GM19395 (cell line): ENCODE results near the gene PRDM16.

Experiments used
- ATAC-seq: cut with Tn5 transposase; IDR thresholded peaks from one replicate; pipeline ENCODE4 v1.9.1; 2021; ENCODE audit warnings: mild to moderate bottlenecking, moderate library complexity; ENCODE audit not compliant: unreplicated experiment

Gene PRDM16

GRCh38 chr1:3417934-3418333 lies 348.9 kb downstream of the PRDM16 start:
- ATAC-seq: no peak

- ATAC-seq: no peak
Observed at GRCh38 chr1:3418600-3418999, 349.6 kb downstream of the PRDM16 start.

- no peak for ATAC-seq
Observed at GRCh38 chr1:3419415-3420204, 350.6 kb downstream of the PRDM16 start.

DNA sequence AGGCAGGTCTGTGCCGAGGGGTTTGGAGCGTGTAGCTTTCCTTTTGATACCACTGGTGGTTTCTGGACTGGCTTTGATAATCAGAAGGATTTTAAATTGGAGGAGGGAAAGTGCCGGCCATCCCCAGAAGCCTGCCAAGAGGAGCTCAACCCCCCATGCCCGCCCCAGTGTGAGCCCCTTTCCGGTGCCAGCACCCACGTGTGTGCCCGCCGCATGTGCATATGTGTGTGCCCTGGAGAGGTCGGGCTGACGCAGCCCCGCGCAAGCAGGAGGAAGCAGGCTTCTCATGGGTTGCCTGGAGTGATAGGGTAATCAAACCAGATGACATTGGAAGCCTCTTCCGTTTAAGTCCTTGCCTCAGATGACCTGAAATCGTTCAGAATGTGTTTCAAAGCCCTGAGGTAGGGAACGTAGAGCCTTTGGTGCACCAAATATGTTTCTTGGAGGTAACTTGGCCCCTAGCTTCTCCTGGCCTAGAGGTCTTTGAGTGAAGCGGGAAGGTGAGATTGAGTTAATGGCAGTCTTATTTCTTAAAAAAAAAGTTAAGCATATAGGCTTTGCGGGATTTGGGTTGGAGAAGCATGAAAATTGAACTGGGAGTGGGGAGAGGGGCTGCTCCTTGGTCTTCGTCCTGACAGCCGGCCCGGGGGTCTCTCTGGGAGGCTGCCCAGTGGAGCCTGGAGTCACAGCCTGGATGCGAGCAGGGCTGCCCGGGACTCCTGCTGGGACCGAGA lies 351.4 kb downstream of the PRDM16 start:
- no peak for ATAC-seq

- ATAC-seq: no peak
Observed at GRCh38 chr1:3422638-3423037, 353.6 kb downstream of the PRDM16 start.

GRCh38 chr1:3423245-3423829 lies 354.3 kb downstream of the PRDM16 start:
- ATAC-seq: no peak

DNA sequence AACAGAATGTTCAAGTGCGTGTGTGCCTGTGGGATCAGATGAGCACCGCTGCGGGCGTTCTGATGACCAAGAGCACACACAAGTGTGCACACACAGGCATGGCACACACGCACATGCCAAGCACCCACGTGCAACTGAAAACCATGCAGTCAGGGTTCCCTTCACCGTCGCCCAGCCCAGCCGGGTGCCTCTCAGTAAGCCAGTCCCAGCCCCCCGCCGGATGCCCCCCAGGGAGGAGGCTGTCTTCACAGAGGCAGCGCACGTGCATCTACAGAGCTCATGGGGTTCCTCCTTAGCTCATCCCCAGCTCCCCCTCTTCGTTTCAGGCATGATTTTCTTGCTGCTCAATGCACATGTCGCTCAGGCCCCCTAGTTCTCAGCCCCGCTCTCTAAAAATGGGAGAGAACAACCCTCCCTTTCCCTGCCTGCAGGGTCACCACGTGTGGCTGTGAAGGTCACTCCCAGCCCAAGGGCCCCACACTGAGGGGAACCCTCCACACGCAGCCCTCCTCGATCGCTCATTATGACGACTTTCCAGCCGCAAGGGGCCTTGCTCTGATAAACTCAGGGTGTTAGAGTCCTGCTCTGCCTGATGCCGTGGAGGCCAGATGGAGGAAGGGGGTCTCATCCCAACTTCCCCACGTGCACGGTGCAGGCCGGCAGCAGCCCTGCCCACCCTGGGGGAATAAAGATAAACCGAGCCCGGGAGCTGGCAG lies 355.1 kb downstream of the PRDM16 start:
- no peak for ATAC-seq

DNA sequence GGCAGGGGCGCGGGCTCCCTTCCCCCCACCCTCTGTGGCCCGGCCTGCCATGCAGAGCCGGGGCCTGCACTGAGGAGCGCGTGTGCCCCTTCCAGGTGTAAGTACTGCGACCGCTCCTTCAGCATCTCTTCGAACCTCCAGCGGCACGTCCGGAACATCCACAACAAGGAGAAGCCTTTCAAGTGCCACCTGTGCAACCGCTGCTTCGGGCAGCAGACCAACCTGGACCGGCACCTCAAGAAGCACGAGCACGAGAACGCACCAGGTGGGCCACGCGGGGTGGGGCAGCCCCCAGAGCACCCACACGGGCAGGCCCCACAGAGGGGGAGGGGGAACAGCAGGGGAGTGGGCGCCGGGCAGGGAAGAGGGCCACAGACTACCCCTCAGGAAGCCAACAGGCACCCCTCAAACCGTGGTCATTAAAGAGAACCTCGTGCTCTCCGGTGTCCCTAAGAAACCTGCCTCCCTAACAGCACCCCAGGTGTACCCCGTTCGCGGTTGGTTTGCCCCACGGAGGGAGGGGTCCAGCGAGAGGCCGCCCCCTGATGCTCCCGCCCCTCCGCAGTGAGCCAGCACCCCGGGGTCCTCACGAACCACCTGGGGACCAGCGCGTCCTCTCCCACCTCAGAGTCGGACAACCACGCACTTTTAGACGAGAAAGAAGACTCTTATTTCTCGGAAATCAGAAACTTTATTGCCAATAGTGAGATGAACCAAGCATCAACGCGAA lies 356.6 kb downstream of the PRDM16 start:
- no peak for ATAC-seq

- no peak for ATAC-seq
Observed at GRCh38 chr1:3426956-3427535, 358.0 kb downstream of the PRDM16 start.

GRCh38 chr1:3427711-3428704 lies 359.0 kb downstream of the PRDM16 start:
- ATAC-seq: no peak

DNA sequence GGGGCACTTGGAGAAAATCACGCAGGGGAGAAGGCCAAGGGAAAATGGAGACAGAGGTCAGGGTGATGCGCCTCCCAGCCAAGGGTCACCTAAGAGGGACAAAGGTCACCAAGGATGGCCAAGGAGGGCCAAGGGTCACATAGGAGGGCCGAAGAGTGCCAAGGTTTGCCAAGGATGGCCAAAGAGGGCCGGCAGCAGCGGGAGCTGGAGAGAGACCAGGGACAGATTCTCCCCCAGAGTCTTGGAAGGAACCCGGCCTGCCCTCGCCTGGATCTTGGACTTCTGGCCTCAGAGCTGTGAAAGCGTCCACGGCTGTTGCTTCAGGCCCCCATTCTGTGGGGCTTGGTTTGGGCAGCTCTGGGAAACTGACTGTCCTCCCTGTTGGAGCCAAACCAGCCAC lies 359.9 kb downstream of the PRDM16 start:
- ATAC-seq: no peak

GRCh38 chr1:3429320-3429719 lies 360.3 kb downstream of the PRDM16 start:
- no peak for ATAC-seq

- no peak for ATAC-seq
Observed at GRCh38 chr1:3429766-3430165, 360.8 kb downstream of the PRDM16 start.

- ATAC-seq: no peak
Observed at GRCh38 chr1:3430406-3430805, 361.4 kb downstream of the PRDM16 start.

GRCh38 chr1:3430820-3431219 lies 361.8 kb downstream of the PRDM16 start:
- ATAC-seq: no peak

DNA sequence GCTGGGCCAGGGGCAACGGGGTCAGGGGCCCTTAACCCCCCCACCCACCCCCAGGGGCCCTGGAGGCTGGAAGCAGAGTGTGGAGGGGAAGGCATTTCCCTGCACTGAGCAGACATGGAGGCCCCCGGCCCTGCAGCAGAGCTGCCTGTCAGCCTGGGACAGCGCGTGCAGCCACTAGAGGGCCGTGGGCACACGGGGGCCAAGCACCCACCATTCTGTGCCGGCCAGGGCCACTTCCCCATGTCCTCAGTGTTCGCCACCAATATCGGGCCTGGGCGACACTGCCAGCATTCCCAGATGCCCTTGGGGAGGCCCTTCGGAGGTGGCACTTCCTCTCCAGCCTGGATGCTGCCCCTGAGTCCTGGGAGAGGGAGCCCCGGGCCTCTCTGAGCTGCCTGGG lies 362.3 kb downstream of the PRDM16 start:
- ATAC-seq: no peak

GRCh38 chr1:3431686-3432085 lies 362.7 kb downstream of the PRDM16 start:
- no peak for ATAC-seq

DNA sequence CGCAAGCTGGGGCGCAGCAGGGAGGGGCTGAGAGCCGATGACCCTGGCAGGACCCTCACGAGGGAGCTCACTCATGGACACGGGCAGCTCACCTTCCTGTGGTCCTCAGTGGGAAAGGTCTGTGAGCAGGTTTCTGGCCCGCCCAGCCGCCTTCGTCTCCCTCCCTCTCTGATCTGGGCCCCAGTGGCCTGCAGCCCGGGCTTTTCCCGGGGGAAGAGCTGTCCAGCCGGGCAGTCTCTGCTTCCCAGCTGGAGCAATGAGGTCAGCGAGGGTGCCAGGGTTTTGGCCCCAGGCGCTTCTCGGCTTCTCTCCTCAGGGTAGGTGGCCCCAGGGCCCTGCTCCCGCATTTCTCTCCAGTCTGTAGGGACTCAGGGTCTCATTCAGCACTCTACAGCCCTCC lies 363.3 kb downstream of the PRDM16 start:
- ATAC-seq: no peak

DNA sequence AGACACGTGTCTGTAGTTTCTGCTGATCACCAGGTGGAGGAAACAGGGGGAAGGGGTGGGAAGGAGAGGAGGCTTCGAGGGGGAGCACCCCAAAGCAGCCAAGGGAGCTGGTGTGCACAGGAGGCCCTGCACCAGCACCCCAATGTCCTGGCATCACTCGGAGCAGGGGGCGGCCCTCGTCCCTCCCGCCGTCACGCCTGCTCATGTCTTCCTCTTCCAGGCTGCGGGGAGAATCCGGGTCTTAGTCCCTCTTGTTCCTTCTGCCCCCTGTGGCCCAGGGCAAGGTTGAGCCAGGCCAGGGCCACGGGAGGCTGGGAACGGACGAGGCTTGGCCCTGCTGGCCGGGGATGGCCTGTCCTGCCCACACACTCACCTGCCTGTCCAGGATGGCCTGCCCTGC lies 364.1 kb downstream of the PRDM16 start:
- ATAC-seq: no peak
